ENCODE measurements around the gene CEP19.

CEP19 gene

DNA sequence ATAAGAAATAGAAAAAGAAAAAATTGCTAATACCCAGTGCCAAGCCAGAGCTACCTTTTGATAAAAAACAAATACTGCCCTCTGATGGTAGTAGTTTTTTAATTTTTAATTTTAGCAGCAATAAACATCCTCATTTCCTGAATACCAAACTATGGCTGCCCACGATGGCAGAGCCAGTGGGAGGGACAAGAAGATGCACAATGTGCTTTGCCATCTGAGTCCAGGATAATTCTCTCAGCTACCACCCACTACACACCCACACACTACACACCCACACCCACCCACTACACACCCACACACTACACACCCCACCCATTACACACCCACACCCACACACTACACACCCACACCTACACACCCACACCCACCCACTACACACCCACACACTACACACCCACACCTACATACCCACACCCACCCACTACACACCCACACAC is 17.8 kb downstream of the CEP19 start:
- no peak overlapping the region for H3K4me3 ChIP-seq (ENCODE audit: control insufficient read depth, low read depth, low read length)
- peak; percentile 27 for DNase-seq (ENCODE audit: low read depth)
- TF ChIP-seq, protein P1, sequence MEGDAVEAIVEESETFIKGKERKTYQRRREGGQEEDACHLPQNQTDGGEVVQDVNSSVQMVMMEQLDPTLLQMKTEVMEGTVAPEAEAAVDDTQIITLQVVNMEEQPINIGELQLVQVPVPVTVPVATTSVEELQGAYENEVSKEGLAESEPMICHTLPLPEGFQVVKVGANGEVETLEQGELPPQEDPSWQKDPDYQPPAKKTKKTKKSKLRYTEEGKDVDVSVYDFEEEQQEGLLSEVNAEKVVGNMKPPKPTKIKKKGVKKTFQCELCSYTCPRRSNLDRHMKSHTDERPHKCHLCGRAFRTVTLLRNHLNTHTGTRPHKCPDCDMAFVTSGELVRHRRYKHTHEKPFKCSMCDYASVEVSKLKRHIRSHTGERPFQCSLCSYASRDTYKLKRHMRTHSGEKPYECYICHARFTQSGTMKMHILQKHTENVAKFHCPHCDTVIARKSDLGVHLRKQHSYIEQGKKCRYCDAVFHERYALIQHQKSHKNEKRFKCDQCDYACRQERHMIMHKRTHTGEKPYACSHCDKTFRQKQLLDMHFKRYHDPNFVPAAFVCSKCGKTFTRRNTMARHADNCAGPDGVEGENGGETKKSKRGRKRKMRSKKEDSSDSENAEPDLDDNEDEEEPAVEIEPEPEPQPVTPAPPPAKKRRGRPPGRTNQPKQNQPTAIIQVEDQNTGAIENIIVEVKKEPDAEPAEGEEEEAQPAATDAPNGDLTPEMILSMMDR (conservative IDR thresholded peaks at IDR 0.05; ENCODE audit: control insufficient read depth, insufficient read depth, low read depth, low read length): peak; percentile 10

DNA sequence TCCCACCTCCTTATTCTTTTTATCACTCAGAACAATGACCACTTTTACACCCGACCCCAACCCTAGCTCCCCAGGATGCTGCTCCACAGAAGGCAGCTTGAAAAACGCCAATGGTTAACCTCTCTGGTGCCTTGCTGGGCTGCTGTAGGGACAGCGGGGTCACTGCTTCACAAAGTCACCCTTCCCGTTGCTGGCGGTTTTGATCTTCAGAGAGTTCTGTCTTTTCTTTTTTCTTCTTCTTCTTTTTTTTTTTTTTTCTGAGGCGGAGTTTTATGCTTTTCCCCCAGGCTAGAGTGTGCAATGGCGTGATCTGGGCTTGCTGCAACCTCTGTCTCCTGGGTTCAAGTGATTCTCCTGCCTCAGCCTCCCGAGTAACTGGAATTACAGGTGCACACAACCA is 20.7 kb downstream of the CEP19 start:
- DNase-seq (ENCODE audit: low read depth): no peak
- TF ChIP-seq, protein P1 (conservative IDR thresholded peaks at IDR 0.05; ENCODE audit: control insufficient read depth, insufficient read depth, low read depth, low read length): no peak
- no peak overlapping the region for H3K4me3 ChIP-seq (ENCODE audit: control insufficient read depth, low read depth, low read length)

- H3K4me3 ChIP-seq (ENCODE audit: control insufficient read depth, low read depth, low read length): no peak overlapping the region
Observed at GRCh38 chr3:196689941-196690660, 21.9 kb downstream of the CEP19 start.

DNA sequence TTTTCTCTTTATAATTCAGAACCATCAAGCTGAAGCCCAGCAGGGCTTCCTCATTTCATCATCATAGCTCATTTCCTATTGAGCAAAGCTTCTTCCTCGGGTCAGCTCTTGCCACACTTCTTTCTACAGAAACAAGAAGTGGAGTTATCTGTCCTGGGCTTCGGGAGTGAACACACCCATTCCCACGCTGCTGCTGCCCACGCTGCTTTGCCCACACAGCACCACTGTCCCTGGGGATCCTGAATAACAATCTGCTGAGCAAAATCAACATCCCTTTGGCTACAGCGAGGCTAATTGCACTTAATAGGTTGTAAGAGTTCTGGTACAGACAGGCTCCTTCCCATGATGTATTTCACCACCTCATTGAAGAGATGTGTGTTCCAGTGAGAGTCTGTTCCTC is 23.7 kb downstream of the CEP19 start:
- peak; percentile 97 for DNase-seq (ENCODE audit: low read depth)
- TF ChIP-seq, protein P1 (conservative IDR thresholded peaks at IDR 0.05; ENCODE audit: control insufficient read depth, insufficient read depth, low read depth, low read length): no peak
- no peak overlapping the region for H3K4me3 ChIP-seq (ENCODE audit: control insufficient read depth, low read depth, low read length)

More at GRCh38 chr3:196689941-196690660, 21.9 kb downstream of the CEP19 start:
- DNase-seq (ENCODE audit: low read depth): no peak
- TF ChIP-seq, protein P1 (conservative IDR thresholded peaks at IDR 0.05; ENCODE audit: control insufficient read depth, insufficient read depth, low read depth, low read length): no peak

DNA sequence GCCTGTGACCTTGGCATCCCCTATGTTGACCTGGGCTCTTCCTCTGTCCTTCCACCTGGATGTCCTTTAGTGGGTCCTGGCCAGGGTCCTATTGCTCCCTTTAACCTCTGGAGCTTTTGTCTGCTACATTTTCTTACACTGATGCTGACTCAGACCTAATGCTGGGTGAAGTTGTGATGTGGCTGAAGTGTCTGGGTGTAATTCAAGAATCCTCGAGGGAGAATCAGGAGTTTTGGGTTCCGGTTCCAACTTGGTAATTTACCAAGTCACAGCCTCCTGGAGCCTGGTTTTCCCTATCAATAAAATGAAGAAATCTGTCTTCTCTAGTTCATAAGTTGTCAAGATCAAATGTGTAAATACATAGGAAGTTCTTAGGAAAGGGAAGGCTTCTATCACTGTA is 25.6 kb downstream of the CEP19 start:
- TF ChIP-seq, protein P1 (conservative IDR thresholded peaks at IDR 0.05; ENCODE audit: control insufficient read depth, insufficient read depth, low read depth, low read length): no peak
- DNase-seq (ENCODE audit: low read depth): peak; percentile 46
- H3K4me3 ChIP-seq (ENCODE audit: control insufficient read depth, low read depth, low read length): no peak overlapping the region

DNA sequence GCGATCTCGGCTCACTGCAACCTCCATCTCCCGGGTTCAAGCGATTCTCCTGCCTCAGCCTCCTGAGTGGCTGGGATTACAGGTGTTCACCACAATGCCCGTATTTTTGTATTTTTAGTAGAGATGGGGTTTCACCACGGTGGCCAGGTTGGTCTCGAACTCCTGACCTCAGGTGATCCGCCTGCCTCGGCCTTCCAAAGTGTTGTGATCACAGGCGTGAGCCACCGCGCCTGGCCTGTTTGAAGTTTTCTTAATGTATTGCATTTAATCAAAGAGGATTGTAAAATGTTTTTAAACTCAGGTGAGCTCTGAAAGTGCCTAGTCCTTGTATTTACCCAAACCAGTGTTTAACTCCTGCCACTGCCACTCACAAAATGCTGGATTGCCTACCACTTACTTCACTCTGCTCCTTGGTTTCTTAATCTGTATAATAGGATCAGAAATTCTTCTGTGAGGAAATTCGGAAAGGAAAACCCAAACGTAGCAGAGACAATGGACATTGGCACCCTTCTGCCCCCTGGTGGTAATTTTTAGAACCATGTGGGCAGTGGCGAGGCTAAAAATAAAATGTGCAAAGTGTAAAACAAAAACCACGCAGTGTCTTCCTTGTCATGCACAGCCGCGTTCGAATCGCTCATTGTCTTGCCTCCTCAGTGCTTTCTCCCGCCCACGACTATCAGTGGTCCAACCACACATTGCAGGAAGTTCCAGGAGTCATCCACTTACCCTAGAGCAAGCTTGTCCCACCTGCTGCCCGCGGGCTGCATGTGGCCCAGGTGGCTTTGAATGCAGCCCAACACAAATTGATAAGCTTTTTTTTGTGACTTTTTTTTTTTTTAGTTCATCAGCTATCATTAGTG is 27.3 kb downstream of the CEP19 start:
- H3K4me3 ChIP-seq (ENCODE audit: control insufficient read depth, low read depth, low read length): no peak overlapping the region
- TF ChIP-seq, protein P1 (conservative IDR thresholded peaks at IDR 0.05; ENCODE audit: control insufficient read depth, insufficient read depth, low read depth, low read length): peak; percentile 85
- peak; percentile 62 for DNase-seq (ENCODE audit: low read depth)
